OCI-LY1 (cell line): Measurements from ENCODE around the gene GAPVD1.

Source experiments
- CTCF ChIP-seq: fragments of 200-600 bp; sonication (generic), shearing (Covaris generic); IDR thresholded peaks from 2 replicates; pipeline ENCODE4 v1.5.1; 2017; ENCODE audit warnings: mild to moderate bottlenecking, antibody characterized with exemption, low read length, moderate library complexity, mixed read lengths
- EZH2 ChIP-seq: fragments of 200-600 bp; sonication (generic), shearing (Covaris generic); IDR thresholded peaks from 2 replicates; pipeline ENCODE4 v1.8.0; 2017; ENCODE audit warnings: borderline replicate concordance, mixed run types, mild to moderate bottlenecking, antibody characterized with exemption, low read length, moderate library complexity, mixed read lengths

GRCh38 chr9:125227761-125228160, 33.9 kb upstream of the GAPVD1 start:
- TF ChIP-seq EZH2 (no peak), CTCF (no peak)
